GM10266 (cell line): Measurements from ENCODE around the gene LRRC8E.

Source experiments
- DNase-seq: peaks from one replicate; pipeline ENCODE4 v3.0.0; 2012; ENCODE audit errors: extremely low spot score
- TF ChIP-seq, protein P1 (sequence below): IDR thresholded peaks from 2 replicates; pipeline ENCODE4 v1.5.1; 2012; ENCODE audit warnings: mild to moderate bottlenecking, low read depth; ENCODE audit not compliant: control insufficient read depth, insufficient read depth; ENCODE audit errors: missing control alignments

Gene LRRC8E

DNA sequence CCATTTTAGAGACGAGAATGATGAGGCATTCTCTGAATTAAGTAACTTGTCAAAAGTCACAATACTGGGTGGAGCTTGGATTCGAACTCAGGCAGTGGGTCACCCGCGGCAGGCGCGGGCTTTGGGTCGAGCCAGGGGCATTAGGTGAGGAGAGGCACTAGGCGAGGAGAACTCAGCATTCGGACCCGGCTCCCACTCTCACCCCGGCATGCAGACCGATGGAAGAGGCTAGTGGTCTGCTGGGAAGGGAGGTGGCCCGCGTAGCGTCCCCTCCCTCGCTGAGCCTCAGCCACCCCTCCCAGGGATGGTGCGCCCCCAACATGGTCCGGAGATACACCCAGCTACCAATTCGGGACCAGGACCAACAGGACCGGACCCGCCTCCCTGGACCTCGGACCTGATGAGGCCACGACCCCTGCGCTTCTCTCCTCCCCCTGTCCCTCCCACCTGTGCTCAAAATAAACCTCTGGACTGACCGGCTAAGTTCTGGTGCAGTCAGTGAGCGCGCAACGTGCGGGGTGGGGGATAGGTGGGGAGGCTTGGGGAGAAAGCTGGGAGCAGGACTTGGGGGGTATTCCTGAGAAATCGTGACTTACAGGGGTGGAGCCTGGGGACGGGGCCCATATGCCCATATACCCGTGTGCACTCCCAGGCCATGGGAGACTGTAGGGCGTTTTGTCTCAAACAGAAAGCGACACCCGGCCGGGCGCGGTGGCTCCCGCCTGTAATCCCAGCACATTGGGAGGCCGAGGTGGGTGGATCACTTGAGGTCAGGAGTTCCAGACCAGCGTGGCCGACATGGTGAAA, 30.5 kb downstream of the LRRC8E start:
- no peak for DNase-seq
- TF ChIP-seq, protein P1, sequence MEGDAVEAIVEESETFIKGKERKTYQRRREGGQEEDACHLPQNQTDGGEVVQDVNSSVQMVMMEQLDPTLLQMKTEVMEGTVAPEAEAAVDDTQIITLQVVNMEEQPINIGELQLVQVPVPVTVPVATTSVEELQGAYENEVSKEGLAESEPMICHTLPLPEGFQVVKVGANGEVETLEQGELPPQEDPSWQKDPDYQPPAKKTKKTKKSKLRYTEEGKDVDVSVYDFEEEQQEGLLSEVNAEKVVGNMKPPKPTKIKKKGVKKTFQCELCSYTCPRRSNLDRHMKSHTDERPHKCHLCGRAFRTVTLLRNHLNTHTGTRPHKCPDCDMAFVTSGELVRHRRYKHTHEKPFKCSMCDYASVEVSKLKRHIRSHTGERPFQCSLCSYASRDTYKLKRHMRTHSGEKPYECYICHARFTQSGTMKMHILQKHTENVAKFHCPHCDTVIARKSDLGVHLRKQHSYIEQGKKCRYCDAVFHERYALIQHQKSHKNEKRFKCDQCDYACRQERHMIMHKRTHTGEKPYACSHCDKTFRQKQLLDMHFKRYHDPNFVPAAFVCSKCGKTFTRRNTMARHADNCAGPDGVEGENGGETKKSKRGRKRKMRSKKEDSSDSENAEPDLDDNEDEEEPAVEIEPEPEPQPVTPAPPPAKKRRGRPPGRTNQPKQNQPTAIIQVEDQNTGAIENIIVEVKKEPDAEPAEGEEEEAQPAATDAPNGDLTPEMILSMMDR = no peak

DNA sequence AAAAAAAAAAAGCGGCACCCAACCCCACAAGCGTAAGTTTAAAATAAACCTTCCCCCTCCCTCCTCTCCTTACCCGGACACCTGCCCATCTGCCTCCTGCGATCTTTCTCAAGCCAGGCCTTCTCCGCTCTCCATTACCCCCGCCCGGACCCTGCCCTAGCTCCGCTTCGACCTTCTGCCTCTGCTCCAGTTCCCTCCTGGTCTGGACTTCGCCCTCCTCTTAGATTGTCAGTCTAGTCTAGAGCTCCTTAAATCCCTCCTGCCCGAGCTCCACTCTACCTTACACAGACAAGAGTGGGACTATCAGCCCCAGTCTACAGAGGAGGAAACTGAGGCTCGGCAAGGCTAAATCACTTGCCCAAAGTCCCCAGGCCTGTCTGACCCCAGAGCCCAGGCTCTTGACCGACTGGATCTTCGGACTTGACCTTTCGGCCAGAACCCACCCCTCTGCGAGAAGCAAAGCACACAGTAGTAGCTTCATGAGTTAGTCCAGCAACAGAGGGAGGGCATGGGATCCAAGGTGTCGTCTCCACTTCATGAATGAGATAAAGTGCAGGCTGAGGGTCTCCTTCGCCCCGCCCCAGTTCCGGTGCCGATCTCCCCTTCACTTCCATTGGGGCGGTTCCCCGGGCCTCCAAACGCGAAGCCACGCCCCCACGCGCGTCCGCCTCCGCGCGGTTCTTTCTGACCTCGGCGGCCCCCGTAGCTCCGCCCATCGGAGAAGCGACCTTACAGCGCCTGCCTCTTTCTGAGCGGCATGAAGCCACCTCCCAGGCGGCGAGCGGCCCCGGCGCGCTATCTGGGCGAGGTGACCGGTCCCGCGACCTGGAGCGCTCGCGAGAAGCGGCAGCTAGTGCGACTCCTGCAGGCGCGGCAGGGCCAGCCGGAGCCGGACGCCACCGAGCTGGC, 31.6 kb downstream of the LRRC8E start, which contains the start of gene SNAPC2:
Gene SNAPC2 (plus strand): TSS at position 729 of the 909 bp plus-strand sequence. CDS start 29 bp downstream, at position 758.
- DNase-seq = peak; percentile 95
- TF ChIP-seq, protein P1 = no peak

DNA sequence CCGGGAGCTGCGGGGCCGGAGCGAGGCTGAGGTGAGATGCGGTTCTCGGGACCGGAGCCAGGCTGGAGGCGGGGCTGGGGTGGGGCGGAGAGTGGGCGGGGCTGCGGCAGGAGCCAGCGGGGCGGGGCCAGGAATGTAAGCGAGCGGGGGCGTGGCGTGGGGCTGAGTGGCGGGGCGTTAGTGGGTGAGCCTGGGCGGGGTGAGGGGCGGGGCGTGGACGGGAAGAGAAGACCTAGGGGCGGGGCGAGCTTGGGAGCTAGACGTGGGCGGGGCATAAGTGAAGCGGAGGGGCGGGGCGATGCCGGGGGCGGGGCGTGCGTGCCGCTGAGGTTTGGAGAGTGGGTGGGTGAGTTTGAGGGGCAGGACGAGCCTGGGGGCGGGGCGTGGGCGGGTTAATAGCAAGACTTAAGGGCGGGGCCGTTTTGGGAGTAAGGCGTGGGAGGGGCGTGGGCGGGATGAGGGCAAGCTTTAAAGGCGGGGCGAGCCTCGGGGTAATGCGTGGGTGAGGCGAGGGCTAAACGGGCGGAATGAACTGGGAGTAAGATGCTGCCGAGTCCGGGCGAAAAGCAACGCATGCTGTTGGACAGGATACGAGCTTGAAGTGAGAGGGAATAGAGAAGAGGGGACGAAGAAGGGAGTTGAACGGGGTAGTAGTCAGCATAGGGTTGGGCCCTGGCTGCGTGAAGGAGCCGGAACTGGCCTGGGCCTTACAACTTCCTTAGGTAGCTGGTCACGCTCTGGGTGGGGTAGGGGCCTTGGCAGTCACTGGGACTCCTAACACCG, 32.4 kb downstream of the LRRC8E start:
- TF ChIP-seq, protein P1 = no peak

DNA sequence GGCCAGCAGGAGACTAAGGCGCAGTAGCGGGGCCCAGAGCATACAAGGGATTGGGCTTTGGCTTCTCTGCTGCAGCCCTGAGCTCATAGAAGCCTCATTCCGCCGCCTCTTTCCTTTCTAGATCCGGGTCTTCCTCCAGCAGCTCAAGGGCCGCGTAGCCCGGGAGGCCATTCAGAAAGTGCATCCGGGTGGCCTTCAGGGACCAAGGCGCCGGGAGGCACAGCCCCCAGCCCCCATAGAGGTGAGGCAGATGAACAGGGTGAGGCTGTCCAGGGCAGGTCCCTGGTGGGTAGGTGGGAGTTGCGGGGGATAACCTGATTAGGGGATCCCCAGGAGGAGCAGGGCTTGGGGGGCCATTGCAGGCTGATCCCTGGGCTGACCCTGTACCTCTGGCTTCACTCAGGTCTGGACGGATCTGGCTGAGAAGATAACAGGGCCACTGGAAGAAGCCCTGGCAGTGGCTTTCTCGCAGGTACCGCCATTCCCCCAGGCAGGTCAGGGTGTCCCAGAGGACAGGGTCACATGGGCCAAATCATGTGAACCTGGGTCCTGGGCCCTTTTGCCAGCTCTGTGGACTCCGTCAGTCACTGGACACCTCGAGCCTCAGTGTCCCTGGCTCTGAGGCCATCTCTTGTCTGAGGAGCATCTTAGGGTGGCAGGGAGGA, 33.1 kb downstream of the LRRC8E start:
- TF ChIP-seq, protein P1 = no peak
- no peak for DNase-seq

More for the DNA sequence above, 32.4 kb downstream of the LRRC8E start:
- peak; percentile 99 for DNase-seq

DNA sequence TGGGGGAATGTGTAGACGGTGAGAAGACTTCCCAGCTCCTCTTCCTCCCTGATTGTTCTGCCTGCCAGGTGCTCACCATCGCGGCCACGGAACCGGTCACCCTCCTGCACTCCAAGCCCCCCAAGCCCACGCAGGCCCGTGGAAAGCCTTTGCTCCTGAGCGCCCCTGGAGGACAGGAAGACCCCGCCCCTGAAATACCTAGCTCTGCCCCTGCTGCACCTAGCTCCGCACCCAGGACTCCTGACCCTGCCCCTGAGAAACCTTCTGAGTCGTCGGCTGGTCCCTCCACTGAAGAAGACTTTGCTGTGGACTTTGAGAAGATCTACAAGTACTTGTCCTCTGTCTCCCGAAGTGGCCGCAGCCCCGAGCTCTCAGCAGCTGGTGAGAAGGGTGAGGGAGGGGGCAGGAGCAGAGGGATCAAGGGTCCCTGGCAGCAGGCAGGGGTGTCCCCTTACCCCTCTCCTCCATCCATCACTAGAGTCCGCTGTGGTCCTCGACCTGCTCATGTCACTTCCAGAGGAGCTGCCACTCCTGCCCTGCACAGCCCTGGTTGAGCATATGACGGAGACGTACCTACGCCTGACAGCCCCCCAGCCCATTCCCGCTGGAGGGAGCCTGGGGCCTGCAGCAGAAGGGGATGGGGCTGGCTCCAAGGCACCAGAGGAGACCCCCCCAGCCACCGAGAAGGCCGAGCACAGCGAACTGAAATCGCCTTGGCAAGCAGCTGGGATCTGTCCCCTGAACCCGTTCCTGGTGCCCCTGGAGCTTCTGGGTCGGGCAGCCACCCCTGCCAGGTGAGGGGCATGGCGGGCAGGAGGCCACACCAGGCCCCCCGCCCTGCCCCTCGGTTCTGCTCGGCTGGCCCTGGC, 33.9 kb downstream of the LRRC8E start:
- TF ChIP-seq, protein P1 = no peak
- no peak for DNase-seq

DNA sequence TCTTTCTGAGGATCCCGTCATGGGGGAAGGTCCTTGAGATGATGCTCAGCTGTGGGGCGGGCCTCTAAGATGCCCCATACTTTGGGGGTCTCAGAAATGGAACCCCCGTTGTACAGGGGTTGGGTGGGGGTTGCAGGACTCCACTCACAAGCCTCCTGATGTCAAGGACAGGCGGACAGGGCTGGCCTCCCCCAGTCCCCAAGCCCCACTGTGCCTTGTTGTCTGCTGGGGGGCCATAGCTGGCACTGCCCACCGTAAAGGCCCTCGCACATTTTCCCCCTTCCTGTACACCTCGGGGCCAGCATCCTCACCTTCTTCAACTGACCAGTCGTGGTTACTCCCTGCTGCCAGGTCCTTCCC, 34.5 kb downstream of the LRRC8E start:
- TF ChIP-seq, protein P1 = no peak
- no peak for DNase-seq
